Ovary (tissue), 9 donors: ENCODE data around the gene PFKFB4. TPM values are rescaled to one million over a fixed set of nuclear protein-coding genes. Genes with fewer than 3 reads are reported as not detected.
A peak's percentile ranks its signal among the peaks of the same experiment; 100 is the strongest.

Source experiments
- DNase-seq, 5 donors: peaks; one replicate each; pipeline ENCODE4 v3.0.0-alpha.2; 2019 to 2020
- H3K27ac ChIP-seq, 2 donors: fragments of 200-600 bp; one replicate each; pipeline versions ENCODE4 v1.5.1 to v1.8.0; 2019 to 2022
- H3K27me3 ChIP-seq: fragments of 200-600 bp; one replicate; pipeline ENCODE4 v1.8.0; 2022
- H3K36me3 ChIP-seq: fragments of 200-600 bp; sonication (generic); one replicate; pipeline ENCODE4 v1.5.1; 2019
- H3K4me1 ChIP-seq: one replicate; pipeline ENCODE4 v1.8.1; 2013; ENCODE audit warnings: mild to moderate bottlenecking, moderate library complexity; ENCODE audit not compliant: insufficient read depth
- H3K4me3 ChIP-seq: fragments of 200-600 bp; sonication (generic); one replicate; pipeline ENCODE4 v1.5.1; 2017
- H3K9me3 ChIP-seq, 2 donors: fragments of 200-600 bp in 1 of 2; sonication (generic) in 1 of 2; one replicate each; pipeline versions ENCODE4 v1.5.1 to v1.8.1; 2013 to 2019; ENCODE audit warnings: mild to moderate bottlenecking in 1 of 2, moderate library complexity in 1 of 2
- EP300 ChIP-seq: sonication (generic); formaldehyde crosslinking; IDR thresholded peaks from one replicate; pipeline ENCODE4 v1.6.1; 2017; ENCODE audit warnings: antibody characterized with exemption
- POLR2A ChIP-seq: fragments of 450-650 bp; IDR thresholded peaks from one replicate; pipeline ENCODE4 v1.6.1; 2017; ENCODE audit warnings: antibody characterized with exemption, mild to moderate bottlenecking, moderate library complexity
- WGBS, 3 donors: extraction: QIAGEN DNeasy Blood & Tissue Kit in 1 of 3; methylation state at CpG; one replicate each; pipeline versions ENCODE4 v1.1.5 to v1.1.7; 2013 to 2017; 5-methylcytosine and 5-hydroxymethylcytosine counted together
- intact Hi-C, 4 donors: fragments of 100-400 bp; cut with DNase I; formaldehyde crosslinking; loops; one replicate each; pipeline versions ENCODE4 v1.11.0 to v1.15.1; 2022 to 2023
- microRNA counts: library from miRNA; unstranded; fragments of <30 nt; microRNA quantifications from one replicate; lab custom pipeline; 2016
- microRNA-seq, 3 donors: library from miRNA; unstranded; fragments of <30 nt; microRNA quantifications; one replicate each; pipeline versions ENCODE4 to v1.2.0, GENCODE V29; 2019 to 2020
- polyA plus RNA-seq, 2 donors: library from polyadenylated mRNA; stranded (reverse); fragments of 200-250 nt in 1 of 2; fragments of 350-450 nt in 1 of 2; fragmentation: Illumina TruSeq in 1 of 2; extraction: RNeasy Lipid Tissue Mini Kit (QIAGEN cat#74804) in 1 of 2; gene quantifications; one replicate each; pipeline ENCODE4 v1.2.3, GENCODE V29; 2013 to 2014
- small RNA-seq: library from RNA; depleted of rRNA; stranded (forward); fragments of <200 nt; gene quantifications from one replicate; pipeline ENCODE3, GENCODE V24; 2016
- total RNA-seq, 7 donors: library from RNA; depleted of rRNA in 2 of 7; stranded (reverse); fragments of >200 nt in 2 of 7; fragmentation: NEBNext Ultra II Directional in 3 of 7; extraction: Animal tissue kit (Norgen Biotek cat#: 25700) in 3 of 7; gene quantifications; one replicate each; pipeline versions ENCODE4 v1.1.0 to v1.2.4, GENCODE V29; 2016 to 2023
- TF ChIP-seq, protein P1 (sequence below), 3 donors: fragments of 450-650 bp in 2 of 3; fragments of 200-600 bp in 1 of 3; IDR thresholded peaks; one replicate each; pipeline versions ENCODE4 v1.5.1 to v1.8.0; 2016 to 2022; ENCODE audit warnings: antibody characterized with exemption in 3 of 3, mild to moderate bottlenecking in 1 of 3
- donor health status: DM: no; HTN: no; CAD: no; lungs with moderate emphysema.
- donor health status: DM: no; HTN: no; CAD: no.
- donor health status: Bipolar disorder and iron deficiency.
- donor health status: DM: yes; HTN: yes; CAD: no.
- donor health status: DM: no; HTN: no; CAD: no.
- donor health status: DM: yes; HTN: yes; CAD: no.

The PFKFB4 gene
- total and polyA plus RNA-seq, 9 donors: 2.3 to 8.0 (median 5.6) TPM

GRCh38 chr3:48469046-48469915 lies 87.3 kb downstream of the PFKFB4 start:
- Histone ChIP-seq H3K27ac (no peak overlapping the region), H3K4me1 (peaks cover 25% of the 10 kb centered on the region), H3K4me3 (no peak overlapping the region), H3K9me3 (no peaks in the 10 kb centered on the region), H3K36me3 (no peaks in the 10 kb centered on the region), H3K27me3 (no peaks in the 10 kb centered on the region)
- DNase-seq: no peak
- intact Hi-C loops: loop anchor here in 1 of 4 donors (10.0 kb wide), 1 partner anchor 216 kb away; the partner anchor contains the start of gene NCKIPSD
- no peak for TF ChIP-seq POLR2A
- TF ChIP-seq EP300: no peak
- TF ChIP-seq, protein P1, sequence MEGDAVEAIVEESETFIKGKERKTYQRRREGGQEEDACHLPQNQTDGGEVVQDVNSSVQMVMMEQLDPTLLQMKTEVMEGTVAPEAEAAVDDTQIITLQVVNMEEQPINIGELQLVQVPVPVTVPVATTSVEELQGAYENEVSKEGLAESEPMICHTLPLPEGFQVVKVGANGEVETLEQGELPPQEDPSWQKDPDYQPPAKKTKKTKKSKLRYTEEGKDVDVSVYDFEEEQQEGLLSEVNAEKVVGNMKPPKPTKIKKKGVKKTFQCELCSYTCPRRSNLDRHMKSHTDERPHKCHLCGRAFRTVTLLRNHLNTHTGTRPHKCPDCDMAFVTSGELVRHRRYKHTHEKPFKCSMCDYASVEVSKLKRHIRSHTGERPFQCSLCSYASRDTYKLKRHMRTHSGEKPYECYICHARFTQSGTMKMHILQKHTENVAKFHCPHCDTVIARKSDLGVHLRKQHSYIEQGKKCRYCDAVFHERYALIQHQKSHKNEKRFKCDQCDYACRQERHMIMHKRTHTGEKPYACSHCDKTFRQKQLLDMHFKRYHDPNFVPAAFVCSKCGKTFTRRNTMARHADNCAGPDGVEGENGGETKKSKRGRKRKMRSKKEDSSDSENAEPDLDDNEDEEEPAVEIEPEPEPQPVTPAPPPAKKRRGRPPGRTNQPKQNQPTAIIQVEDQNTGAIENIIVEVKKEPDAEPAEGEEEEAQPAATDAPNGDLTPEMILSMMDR (IDR thresholded peaks at IDR 0.05): no peak
- 77 to 79% (median 78%) methylated on average over 29 of the region's 29 CpGs for WGBS, 3 donors

GRCh38 chr3:48468329-48468731 lies 88.3 kb downstream of the PFKFB4 start:
- Histone ChIP-seq H3K27me3 (no peaks in the 10 kb centered on the region), H3K9me3 (no peaks in the 10 kb centered on the region), H3K36me3 (no peaks in the 10 kb centered on the region), H3K4me1 (peaks cover 25% of the 10 kb centered on the region), H3K27ac (no peak overlapping the region), H3K4me3 (no peak overlapping the region)
- WGBS, 3 donors: 64 to 95% (median 73%) methylated on average over 6 to 8 of the region's 8 CpGs
- intact Hi-C loops: loop anchor here in 1 of 4 donors (10.0 kb wide), 1 partner anchor 216 kb away; the partner anchor contains the start of gene NCKIPSD
- no peak for DNase-seq
- TF ChIP-seq, protein P1 (IDR thresholded peaks at IDR 0.05): no peak
- TF ChIP-seq EP300 (no peak), POLR2A (no peak)

MicroRNA genes within 50 kb of the gene (microRNA counts, 767-probe panel; counts per million panel counts)
- microRNA hsa-miR-711 (lab: Ali Mortazavi, UCI): 530 counts per million, percentile 78 among the panel's probes with 10 or more counts

Small RNA genes lying within 50 kb of the gene (microRNA-seq; reads per million reads assigned to microRNA genes)
- gene MIR6823 (0 reads per million in 3 donors), gene MIR711 (0 reads per million in 3 donors)

Small RNA genes lying within 50 kb of the gene (small RNA-seq; reads per million reads assigned to genes)
- gene MIR6823: not detected

Other genes starting within 250 kb of the PFKFB4 start
- not detected for gene SPINK8, start 223.1 kb downstream of the PFKFB4 start, total RNA-seq
- not detected for gene SPINK8, start 223.1 kb downstream of the PFKFB4 start, polyA plus RNA-seq
- under 1 TPM in 4 of 7 donors, not detected in 3; 0.22 to 0.46 (median 0.28) TPM for gene FBXW12, start 184.6 kb downstream of the PFKFB4 start, total RNA-seq
- gene FBXW12, start 184.6 kb downstream of the PFKFB4 start, polyA plus RNA-seq: under 1 TPM in 1 of 2 donors, not detected in 1; 0.33 TPM
- gene PLXNB1, start 126.7 kb downstream of the PFKFB4 start, total RNA-seq: 100 to 1,000 TPM in 2 of 7 donors, 10 to 100 TPM in 5; 70.8 to 166 (median 83.7) TPM
- gene PLXNB1, start 126.7 kb downstream of the PFKFB4 start, polyA plus RNA-seq: 10 to 100 TPM; 11.2 to 90.2 TPM
- gene CCDC51, start 116.7 kb downstream of the PFKFB4 start, total RNA-seq: 1 to 10 TPM; 6.3 to 8.5 (median 7.5) TPM
- gene CCDC51, start 116.7 kb downstream of the PFKFB4 start, polyA plus RNA-seq: 1 to 10 TPM; 9.1 to 9.9 TPM
- 100 to 1,000 TPM; 138 to 318 (median 199) TPM for gene TMA7, start 116.5 kb downstream of the PFKFB4 start, total RNA-seq
- gene TMA7, start 116.5 kb downstream of the PFKFB4 start, polyA plus RNA-seq: 100 to 1,000 TPM; 350 to 380 TPM
- 1 to 10 TPM; 3.9 to 7.9 (median 6.4) TPM for gene ATRIP, start 110.1 kb downstream of the PFKFB4 start, total RNA-seq
- gene ATRIP, start 110.1 kb downstream of the PFKFB4 start, polyA plus RNA-seq: 10 to 100 TPM in 1 of 2 donors, 1 to 10 TPM in 1; 6.4 to 11.4 TPM
- 100 to 1,000 TPM in 5 of 7 donors, 10 to 100 TPM in 2; 62.5 to 150 (median 138) TPM for gene SHISA5, start 52.6 kb downstream of the PFKFB4 start, total RNA-seq
- gene SHISA5, start 52.6 kb downstream of the PFKFB4 start, polyA plus RNA-seq: 100 to 1,000 TPM in 1 of 2 donors, 10 to 100 TPM in 1; 59.7 to 118 TPM
- gene UCN2, start 7.0 kb upstream of the PFKFB4 start, total RNA-seq: under 1 TPM in 3 of 7 donors, not detected in 4; 0.18 to 0.22 (median 0.20) TPM
- under 1 TPM in 1 of 2 donors, not detected in 1; 0.18 TPM for gene UCN2, start 7.0 kb upstream of the PFKFB4 start, polyA plus RNA-seq
- 10 to 100 TPM in 1 of 7 donors, 1 to 10 TPM in 6; 5.1 to 13.1 (median 8.3) TPM for gene COL7A1, start 38.5 kb upstream of the PFKFB4 start, total RNA-seq
- gene COL7A1, start 38.5 kb upstream of the PFKFB4 start, polyA plus RNA-seq: 10 to 100 TPM in 1 of 2 donors, 1 to 10 TPM in 1; 1.1 to 18.4 TPM
- 100 to 1,000 TPM; 102 to 153 (median 113) TPM for gene UQCRC1, start 52.8 kb upstream of the PFKFB4 start, total RNA-seq
- 100 to 1,000 TPM; 118 to 141 TPM for gene UQCRC1, start 52.8 kb upstream of the PFKFB4 start, polyA plus RNA-seq
- gene TMEM89, start 65.0 kb upstream of the PFKFB4 start, total RNA-seq: not detected
- not detected for gene TMEM89, start 65.0 kb upstream of the PFKFB4 start, polyA plus RNA-seq
- gene SLC26A6, start 78.7 kb upstream of the PFKFB4 start, total RNA-seq: 10 to 100 TPM in 4 of 7 donors, 1 to 10 TPM in 3; 7.9 to 19.1 (median 10.5) TPM
- gene SLC26A6, start 78.7 kb upstream of the PFKFB4 start, polyA plus RNA-seq: 10 to 100 TPM in 1 of 2 donors, 1 to 10 TPM in 1; 8.7 to 14.5 TPM
- 1 to 10 TPM in 3 of 7 donors, under 1 TPM in 4; 0.23 to 3.4 (median 0.92) TPM for gene CELSR3, start 106.1 kb upstream of the PFKFB4 start, total RNA-seq
- under 1 TPM; 0.48 to 0.69 TPM for gene CELSR3, start 106.1 kb upstream of the PFKFB4 start, polyA plus RNA-seq
- gene NCKIPSD, start 129.1 kb upstream of the PFKFB4 start, total RNA-seq: 10 to 100 TPM; 30.5 to 58.6 (median 36.3) TPM
- 10 to 100 TPM in 1 of 2 donors, 1 to 10 TPM in 1; 8.0 to 23.2 TPM for gene NCKIPSD, start 129.1 kb upstream of the PFKFB4 start, polyA plus RNA-seq
- 100 to 1,000 TPM in 2 of 7 donors, 10 to 100 TPM in 5; 51.8 to 132 (median 62.5) TPM for gene IP6K2, start 160.4 kb upstream of the PFKFB4 start, total RNA-seq
- gene IP6K2, start 160.4 kb upstream of the PFKFB4 start, polyA plus RNA-seq: 100 to 1,000 TPM; 114 to 119 TPM